ENCODE measurements around the gene CLDN6. TPM values are rescaled to one million over a fixed set of nuclear protein-coding genes. Genes with fewer than 3 reads are reported as not detected.

Gene CLDN6
- not detected in 2 replicates for total RNA-seq

GRCh38 chr16:3017794-3018506 lies at the start of gene CLDN6:
CLDN6 (minus strand) TSS chr16:3018183; CDS start chr16:3016021, 2,162 bp downstream.

DNA sequence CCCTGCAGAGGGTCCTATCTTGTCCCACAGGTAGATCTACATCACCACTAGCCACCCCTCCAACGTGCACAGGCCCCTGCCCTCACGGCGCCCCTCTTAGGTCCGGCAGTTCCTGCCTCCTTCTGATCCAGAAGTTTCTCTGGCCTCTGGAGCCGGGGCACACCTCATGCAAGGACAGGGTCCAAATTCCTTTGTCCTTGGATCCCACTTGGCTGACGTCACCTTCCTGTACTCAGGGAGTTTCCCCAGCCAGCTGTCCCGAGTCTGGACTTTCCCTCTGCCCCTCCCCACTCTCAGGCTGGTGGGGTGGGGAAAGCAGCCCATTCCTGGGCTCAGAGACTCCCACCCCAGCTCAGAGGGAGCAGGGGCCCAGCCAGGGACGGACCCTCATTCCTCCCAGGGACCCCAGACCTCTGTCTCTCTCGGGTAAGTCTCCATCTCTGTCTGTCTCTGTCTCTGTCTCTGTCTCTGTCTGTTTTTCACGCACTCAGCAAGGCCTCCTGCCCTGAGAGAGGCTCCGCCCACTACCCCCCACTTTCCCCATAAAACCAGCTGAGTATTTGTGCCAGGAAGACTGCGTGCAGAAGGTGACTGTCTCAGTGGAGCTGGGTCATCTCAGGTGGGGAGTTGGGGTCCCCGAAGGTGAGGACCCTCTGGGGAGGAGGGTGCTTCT lies 47.2 kb upstream of the CLDN6 start, which contains the start of gene IL32:
Gene IL32, plus strand, starts transcription at position 572 of the 673 bp plus-strand sequence. CDS start 172 bp downstream, outside the sequence.

DNA sequence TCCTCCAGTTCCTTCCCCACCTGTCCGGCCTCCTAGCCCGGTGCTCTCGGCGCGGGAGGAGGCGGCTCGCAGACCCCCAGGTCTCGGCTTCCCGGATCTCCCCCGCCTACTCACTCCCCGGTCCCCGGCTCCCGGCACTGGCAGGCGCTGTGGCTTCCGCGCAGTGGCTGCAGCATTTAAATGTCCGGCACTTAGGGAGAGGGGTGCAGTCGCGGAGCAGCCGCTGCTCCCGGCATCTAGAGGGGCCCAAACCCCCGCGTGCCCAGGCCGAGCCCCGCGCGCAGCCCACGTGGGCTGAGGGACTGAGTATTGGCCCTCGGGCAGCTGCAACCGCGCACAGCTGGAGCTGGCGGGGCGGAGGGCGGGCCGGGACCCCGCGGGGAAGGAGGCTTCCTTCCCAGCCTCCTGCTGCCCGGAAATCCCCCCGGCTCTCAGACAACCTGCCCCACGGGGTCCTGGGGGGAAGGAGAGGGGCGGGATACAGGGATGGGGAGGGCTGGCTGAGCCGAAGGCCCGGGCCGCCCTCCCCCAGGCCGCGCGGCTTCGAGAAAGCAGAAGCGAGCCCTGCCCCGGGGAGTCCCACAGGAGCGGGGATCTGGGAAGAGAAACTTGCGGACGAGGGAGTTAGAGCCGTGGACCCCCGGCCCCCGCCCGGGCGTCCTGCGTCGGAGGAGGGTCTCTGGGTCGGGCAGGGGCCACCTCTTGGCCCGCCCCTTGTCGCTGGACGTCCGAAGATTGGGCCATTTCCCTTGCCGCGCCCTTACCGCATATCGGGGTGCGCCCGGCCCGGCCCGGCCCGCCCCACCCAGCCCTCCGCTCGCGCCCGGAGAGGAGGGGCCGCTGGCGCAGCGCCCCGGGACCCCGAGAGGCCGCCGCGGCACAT lies 28.0 kb upstream of the CLDN6 start, which contains the start of gene MMP25:
Gene MMP25, plus strand, starts transcription at position 804 of the 883 bp plus-strand sequence. CDS start 357 bp downstream, outside the sequence.

GRCh38 chr16:3036726-3037315 lies 18.8 kb upstream of the CLDN6 start, which contains the start of gene BICDL2:
BICDL2 (minus strand) TSS chr16:3036944; CDS start chr16:3035496, 1,448 bp downstream.

GRCh38 chr16:3023669-3024478 lies 5.9 kb upstream of the CLDN6 start, which contains the start of the genes HCFC1R1 and THOC6:
HCFC1R1 (minus strand) TSS chr16:3023942; CDS start chr16:3023941, 1 bp downstream.
THOC6 (plus strand) TSS chr16:3024035; CDS start chr16:3024327, 292 bp downstream.

GRCh38 chr16:3020247-3020603 lies 2.2 kb upstream of the CLDN6 start, which contains the start of gene TNFRSF12A:
TNFRSF12A (plus strand) TSS chr16:3020368; CDS start chr16:3020398, 30 bp downstream.

GRCh38 chr16:3012828-3013420 lies 5.1 kb downstream of the CLDN6 start, which contains the start of gene CLDN9:
CLDN9 (plus strand) TSS chr16:3012923; CDS start chr16:3013363, 440 bp downstream.

DNA sequence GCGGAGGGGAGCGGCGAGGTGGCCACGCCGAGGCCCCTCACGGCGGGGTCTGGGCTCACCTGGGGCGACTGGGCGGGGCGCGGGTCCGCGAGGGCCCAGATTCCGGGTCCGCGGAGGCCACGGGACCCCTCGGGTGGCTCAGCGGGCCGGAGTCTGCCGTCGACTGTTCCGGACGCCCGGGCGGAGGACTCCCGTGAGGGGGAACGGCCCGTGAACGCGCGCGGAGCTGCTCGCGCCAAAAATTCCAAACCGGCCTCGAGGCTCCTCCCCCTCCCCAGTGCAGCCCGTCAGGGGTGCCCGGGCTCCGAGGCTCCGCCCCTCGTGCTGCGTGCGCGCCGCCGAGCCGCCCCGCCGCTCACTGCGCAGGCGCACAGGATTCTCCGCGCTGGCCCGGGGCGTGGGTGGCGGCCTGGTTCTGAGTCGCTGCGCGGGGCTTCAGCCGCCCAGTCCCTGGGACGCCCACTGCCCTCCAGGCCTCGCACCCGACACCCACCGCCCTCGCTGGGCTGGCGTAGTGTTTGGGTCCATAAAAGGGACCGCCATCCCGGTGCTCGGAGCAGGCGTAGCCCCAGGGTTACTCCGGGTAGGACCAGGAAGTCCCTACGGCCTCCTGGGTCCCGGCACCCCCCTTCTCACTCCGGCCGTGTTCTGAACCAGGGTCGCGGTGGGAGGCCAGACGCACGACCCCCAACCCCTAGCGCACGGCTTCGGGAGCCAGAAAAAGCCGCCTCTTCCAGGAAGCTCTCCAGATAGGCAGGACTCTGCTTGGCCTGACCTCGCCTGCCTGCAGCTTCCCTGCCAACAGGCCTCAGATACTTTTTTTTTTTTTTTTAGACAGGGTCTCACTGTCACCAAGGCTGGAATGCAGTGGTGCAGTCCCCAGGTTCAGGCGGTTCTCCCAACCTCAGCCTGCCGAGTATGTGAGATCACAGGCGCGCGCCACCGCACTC lies 37.5 kb downstream of the CLDN6 start, which contains the start of gene PKMYT1:
Gene PKMYT1, minus strand, starts transcription at position 220 of the 950 bp plus-strand sequence. CDS start 789 bp downstream, outside the sequence.

DNA sequence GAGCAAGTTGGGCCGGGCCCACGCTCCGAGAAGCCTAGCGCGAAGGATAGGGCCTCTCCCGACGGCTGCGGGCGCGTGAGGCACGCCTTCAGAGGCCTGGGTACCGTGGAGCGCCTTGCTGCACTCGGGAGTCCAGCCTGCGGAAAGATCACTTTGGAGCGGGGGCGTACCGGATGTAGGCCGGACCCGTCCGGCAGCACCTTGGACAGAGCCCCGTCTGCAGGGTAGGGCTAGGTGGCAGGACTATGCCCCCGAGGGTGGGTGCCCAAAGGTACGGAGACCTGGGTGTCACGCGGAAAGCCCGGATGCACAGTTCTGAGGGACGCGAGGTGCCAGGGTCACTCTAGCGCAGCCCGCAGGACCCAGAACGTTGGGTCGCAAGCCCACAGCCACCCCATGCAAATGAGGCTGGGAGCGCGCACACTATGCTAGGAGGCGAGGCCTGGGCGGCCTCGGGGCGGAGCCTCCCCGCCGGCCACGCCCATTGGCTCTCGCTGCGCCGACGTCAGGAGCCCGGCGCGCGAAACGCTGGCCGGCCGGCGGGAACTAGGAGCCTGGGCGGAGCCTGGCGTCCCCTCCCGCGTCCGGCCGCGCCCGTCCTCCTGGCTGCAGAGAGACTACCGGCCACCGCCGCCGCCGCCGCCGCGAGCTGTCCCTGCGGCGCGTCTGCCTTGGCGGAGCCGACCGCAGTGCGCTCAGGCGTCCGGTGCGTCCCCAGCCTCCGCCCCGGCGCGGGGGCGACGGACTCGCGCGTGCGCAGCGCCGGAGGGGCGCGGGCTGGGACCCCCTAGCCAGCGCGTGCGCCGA lies 49.0 kb downstream of the CLDN6 start, which contains the start of gene PAQR4:
Gene PAQR4, plus strand, starts transcription at position 611 of the 807 bp plus-strand sequence. CDS start 327 bp downstream, outside the sequence.

Small RNA genes lying within 50 kb of the gene (small RNA-seq; reads per million reads assigned to genes)
- gene LINC00514: not detected

Other genes starting within 250 kb of the CLDN6 start
- gene ELOB, start 240.9 kb downstream of the CLDN6 start, total RNA-seq: 188 and 355 TPM in 2 replicates
- not detected in 2 replicates for gene PRSS33, start 230.6 kb downstream of the CLDN6 start, total RNA-seq
- not detected in 2 replicates for gene PRSS41, start 219.7 kb downstream of the CLDN6 start, total RNA-seq
- gene PRSS21, start 200.9 kb downstream of the CLDN6 start, total RNA-seq: 0.59 and 0.73 TPM in 2 replicates
- 0.37 TPM in 1 of 2 replicates, not detected in the other for gene ZG16B, start 187.9 kb downstream of the CLDN6 start, total RNA-seq
- gene PRSS22, start 160.0 kb downstream of the CLDN6 start, total RNA-seq: not detected in 2 replicates
- 39.9 and 52.9 TPM in 2 replicates for gene FLYWCH2, start 135.0 kb downstream of the CLDN6 start, total RNA-seq
- 23.1 and 27.6 TPM in 2 replicates for gene FLYWCH1, start 106.3 kb downstream of the CLDN6 start, total RNA-seq
- gene KREMEN2, start 53.9 kb downstream of the CLDN6 start, total RNA-seq: not detected in 2 replicates
- 6.2 and 13.3 TPM in 2 replicates for gene PAQR4, start 48.8 kb downstream of the CLDN6 start, total RNA-seq
- 12.5 and 19.4 TPM in 2 replicates for gene PKMYT1, start 37.7 kb downstream of the CLDN6 start, total RNA-seq
- not detected in 2 replicates for gene CLDN9, start 5.3 kb downstream of the CLDN6 start, total RNA-seq
- 85.6 and 172 TPM in 2 replicates for gene TNFRSF12A, start 2.2 kb upstream of the CLDN6 start, total RNA-seq
- gene HCFC1R1, start 5.8 kb upstream of the CLDN6 start, total RNA-seq: 12.5 and 16.2 TPM in 2 replicates
- 25.0 and 34.0 TPM in 2 replicates for gene THOC6, start 5.9 kb upstream of the CLDN6 start, total RNA-seq
- gene BICDL2, start 18.8 kb upstream of the CLDN6 start, total RNA-seq: not detected in 2 replicates
- gene MMP25, start 28.4 kb upstream of the CLDN6 start, total RNA-seq: under 0.01 and 0.20 TPM in 2 replicates
- gene IL32, start 47.5 kb upstream of the CLDN6 start, total RNA-seq: 0.59 and 4.4 TPM in 2 replicates
- not detected in 2 replicates for gene ZSCAN10, start 81.1 kb upstream of the CLDN6 start, total RNA-seq
- gene ZNF205, start 94.4 kb upstream of the CLDN6 start, total RNA-seq: 15.1 and 17.0 TPM in 2 replicates
- 4.4 and 7.4 TPM in 2 replicates for gene ZNF213, start 116.8 kb upstream of the CLDN6 start, total RNA-seq
- gene OR1F1, start 170.0 kb upstream of the CLDN6 start, total RNA-seq: not detected in 2 replicates
- 5.9 and 10.4 TPM in 2 replicates for gene ZNF200, start 217.0 kb upstream of the CLDN6 start, total RNA-seq
- gene MEFV, start 238.4 kb upstream of the CLDN6 start, total RNA-seq: under 0.01 and 0.20 TPM in 2 replicates